Measurements from ENCODE around the gene GCLC. TPM values are rescaled to one million over a fixed set of nuclear protein-coding genes. Genes with fewer than 3 reads are reported as not detected.

The GCLC gene
- total and polyA plus RNA-seq, 9 of the 15 experiments (the other 6 are each of a cell fraction or from before 2014, with no cell fraction given), result 3.9 to 20.0 (median 9.4) TPM

GRCh38 chr6:53544470-53545308 lies at the start of gene GCLC (continued):
- TF ChIP-seq RERE (CRISPR knock-in tag; IDR thresholded peaks at IDR 0.05; ENCODE audit: borderline replicate concordance), result no peak
- TF ChIP-seq ZNF143 (CRISPR knock-in tag; IDR thresholded peaks at IDR 0.05), result no peak
- TF ChIP-seq FOXJ3 (CRISPR knock-in tag; IDR thresholded peaks at IDR 0.05), result no peak
- TF ChIP-seq NCOA1 (IDR thresholded peaks at IDR 0.05; ENCODE audit: low read depth), result no peak
- no peak for TF ChIP-seq HEY1 (CRISPR knock-in tag; IDR thresholded peaks at IDR 0.05; ENCODE audit: borderline replicate concordance)
- 0 out of 2 replicates have a peak, but pooled peaks have one; percentile 49 for TF ChIP-seq ZBTB1 (CRISPR knock-in tag; IDR thresholded peaks at IDR 0.05; ENCODE audit: borderline replicate concordance, low read depth)
- no peak for TF ChIP-seq ZBTB11 (CRISPR knock-in tag; IDR thresholded peaks at IDR 0.05)
- TF ChIP-seq ADNP (tag; IDR thresholded peaks at IDR 0.05), result no peak
- TF ChIP-seq ZNF41 (CRISPR knock-in tag; conservative IDR thresholded peaks at IDR 0.05), result no peak
- TF ChIP-seq TAF1 (IDR thresholded peaks at IDR 0.05; ENCODE audit: control insufficient read depth, extremely low read depth, insufficient read depth, low read length, severe bottlenecking), result peak; percentile 76
- TF ChIP-seq BMI1 (IDR thresholded peaks at IDR 0.05; ENCODE audit: low read length), result no peak
- TF ChIP-seq PKNOX1 (IDR thresholded peaks at IDR 0.05), result no peak
- TF ChIP-seq KAT2B (IDR thresholded peaks at IDR 0.05; ENCODE audit: low read depth, low read length), result no peak
- no peak for TF ChIP-seq MAFG (tag; conservative IDR thresholded peaks at IDR 0.05)
- TF ChIP-seq MEF2D (tag; conservative IDR thresholded peaks at IDR 0.05; ENCODE audit: low read depth), result no peak
- TF ChIP-seq NFXL1 (CRISPR knock-in tag; IDR thresholded peaks at IDR 0.05), result no peak

Measured in K562 (cell line).